H1 (cell line): ENCODE results near the gene SLC1A2. TPM values are rescaled to one million over a fixed set of nuclear protein-coding genes. Genes with fewer than 3 reads are reported as not detected.

ENCODE experiments used
- CTCF ChIA-PET: fragments of 300-600 bp; sonication (Branson Sonifier 250); formaldehyde crosslinking; loops from one replicate; lab custom pipeline; 2021; ENCODE audit not compliant: partially characterized antibody; lab: Charles Lee
- POLR2A ChIA-PET: fragments of 300-600 bp; sonication (Branson Sonifier 250); formaldehyde crosslinking; loops from one replicate; lab custom pipeline; 2021; ENCODE audit warnings: inconsistent platforms; ENCODE audit not compliant: partially characterized antibody; lab: Charles Lee
- DNase-seq, 2 experiments: peaks; one replicate each; pipeline versions ENCODE4 v3.0.0 to v3.0.0-alpha.2; 2010 to 2022; ENCODE audit warnings: low spot score in 2 of 2, low read depth in 1 of 2, mixed read lengths in 1 of 2
- FAIRE-seq: peaks from 2 replicates; lab custom pipeline; 2011; peaks lifted over from hg19 to GRCh38; lab: Jason Lieb, UNC
- H2AFZ ChIP-seq: 2 replicates; pipeline ENCODE4 v1.8.1; 2012; ENCODE audit warnings: low read length, inconsistent platforms
- H2AK5ac ChIP-seq: 2 replicates; pipeline ENCODE4 v1.6.1; 2013; ENCODE audit warnings: low read depth, low read length
- H2BK120ac ChIP-seq: replicated peaks from 2 replicates; pipeline ENCODE3; 2013; ENCODE audit warnings: low read depth, low read length, inconsistent platforms
- H2BK12ac ChIP-seq: 2 replicates; pipeline ENCODE4 v1.6.1; 2013; ENCODE audit warnings: low read depth, low read length
- H2BK15ac ChIP-seq: 2 replicates; pipeline ENCODE4 v1.6.1; 2013; ENCODE audit warnings: low read length
- H2BK20ac ChIP-seq: 2 replicates; pipeline ENCODE4 v1.6.1; 2013; ENCODE audit warnings: low read length
- H2BK5ac ChIP-seq: 2 replicates; pipeline ENCODE4 v1.6.1; 2013; ENCODE audit warnings: low read depth, low read length
- H3K14ac ChIP-seq: 2 replicates; pipeline ENCODE4 v1.6.1; 2013; ENCODE audit warnings: inconsistent platforms; ENCODE audit not compliant: insufficient read length
- H3K18ac ChIP-seq: 2 replicates; pipeline ENCODE4 v1.6.1; 2013; ENCODE audit warnings: low read length; ENCODE audit errors: extremely low read depth
- H3K23ac ChIP-seq: 2 replicates; pipeline ENCODE4 v1.6.1; 2013; ENCODE audit warnings: inconsistent platforms; ENCODE audit not compliant: insufficient read length
- H3K23me2 ChIP-seq: 2 replicates; pipeline ENCODE4 v1.6.1; 2013; ENCODE audit warnings: low read depth, low read length
- H3K27ac ChIP-seq: 2 replicates; pipeline ENCODE4 v1.6.1; 2011; ENCODE audit warnings: low read depth, low read length, inconsistent platforms
- H3K27me3 ChIP-seq, 4 experiments: replicated peaks in 1 of 4; 1 replicate in 1 of 4; 2 replicates in 3 of 4; pipeline versions ENCODE4 v1.6.1 to v1.8.1; 2011 to 2013; ENCODE audit warnings: low read length in 3 of 4, mild to moderate bottlenecking in 3 of 4, inconsistent platforms in 2 of 4, mixed read lengths in 2 of 4, moderate library complexity in 1 of 4; ENCODE audit not compliant: control insufficient read depth in 3 of 4, insufficient read depth in 3 of 4; ENCODE audit errors: extremely low read depth in 1 of 4
- H3K36me3 ChIP-seq, 4 experiments: 2 replicates each; pipeline versions ENCODE4 v1.6.1 to v1.8.1; 2011 to 2013; ENCODE audit warnings: mild to moderate bottlenecking in 4 of 4, low read length in 3 of 4, moderate library complexity in 2 of 4, control low read depth in 1 of 4, inconsistent platforms in 1 of 4; ENCODE audit not compliant: insufficient read depth in 4 of 4, control insufficient read depth in 2 of 4
- H3K4ac ChIP-seq: replicated peaks from 2 replicates; pipeline ENCODE3; 2013; ENCODE audit warnings: low read length, low read depth, mixed read lengths, inconsistent platforms; ENCODE audit not compliant: insufficient read length
- H3K4me1 ChIP-seq, 4 experiments: replicated peaks in 1 of 4; 1 replicate in 1 of 4; 2 replicates in 3 of 4; pipeline versions ENCODE4 v1.6.1 to v1.8.1; 2011 to 2013; ENCODE audit warnings: low read length in 3 of 4, inconsistent platforms in 2 of 4, mixed read lengths in 1 of 4; ENCODE audit not compliant: insufficient read depth in 4 of 4, control insufficient read depth in 3 of 4
- H3K4me2 ChIP-seq, 2 experiments: 2 replicates each; pipeline versions ENCODE4 v1.6.1 to v1.8.1; 2011 to 2013; ENCODE audit warnings: low read depth in 2 of 2, low read length in 2 of 2, control low read depth in 1 of 2, inconsistent platforms in 1 of 2, mild to moderate bottlenecking in 1 of 2; ENCODE audit not compliant: insufficient read depth in 1 of 2
- H3K4me3 ChIP-seq, 4 experiments: fragments of 200-600, 300-600 bp in 1 of 4; sonication (generic), shearing (Covaris generic), sonication (Bioruptor Twin) in 1 of 4; 2 replicates each; pipeline versions ENCODE4 v1.5.1 to v1.8.1; 2011 to 2016; ENCODE audit warnings: low read length in 4 of 4, low read depth in 3 of 4, control low read depth in 2 of 4, inconsistent platforms in 2 of 4, mild to moderate bottlenecking in 2 of 4, mixed read lengths in 1 of 4, moderate library complexity in 1 of 4; ENCODE audit not compliant: insufficient read depth in 2 of 4; ENCODE audit errors: extremely low read depth in 1 of 4
- H3K56ac ChIP-seq: replicated peaks from 2 replicates; pipeline ENCODE3; 2013; ENCODE audit warnings: low read depth, mild to moderate bottlenecking, mixed read lengths, low read length, inconsistent platforms; ENCODE audit not compliant: insufficient read length
- H3K79me1 ChIP-seq: 2 replicates; pipeline ENCODE4 v1.6.1; 2013; ENCODE audit warnings: low read depth, low read length, control low read depth
- H3K79me2 ChIP-seq, 2 experiments: 2 replicates each; pipeline versions ENCODE4 v1.6.1 to v1.8.1; 2012 to 2013; ENCODE audit warnings: low read length in 2 of 2, mild to moderate bottlenecking in 2 of 2, inconsistent platforms in 1 of 2; ENCODE audit not compliant: insufficient read depth in 2 of 2, control insufficient read depth in 1 of 2
- H3K9ac ChIP-seq, 4 experiments: replicated peaks in 1 of 4; 1 replicate in 1 of 4; 2 replicates in 3 of 4; pipeline versions ENCODE4 v1.6.1 to v1.8.1; 2011 to 2013; ENCODE audit warnings: low read depth in 3 of 4, low read length in 3 of 4, control low read depth in 2 of 4, mild to moderate bottlenecking in 2 of 4, moderate library complexity in 2 of 4, inconsistent platforms in 1 of 4; ENCODE audit errors: extremely low read depth in 1 of 4
- H3K9me3 ChIP-seq, 2 experiments: 2 replicates each; pipeline versions ENCODE4 v1.6.1 to v1.8.1; 2012 to 2013; ENCODE audit warnings: mild to moderate bottlenecking in 2 of 2, moderate library complexity in 2 of 2, control low read depth in 1 of 2, inconsistent platforms in 1 of 2, low read depth in 1 of 2, low read length in 1 of 2, mixed read lengths in 1 of 2; ENCODE audit not compliant: insufficient read depth in 2 of 2
- H4K20me1 ChIP-seq, 2 experiments: replicated peaks in 1 of 2; 2 replicates each; pipeline versions ENCODE3 to v1.8.1; 2011 to 2013; ENCODE audit warnings: inconsistent platforms in 2 of 2, low read length in 2 of 2, mild to moderate bottlenecking in 1 of 2; ENCODE audit not compliant: insufficient read depth in 2 of 2, control insufficient read depth in 1 of 2
- H4K5ac ChIP-seq: 2 replicates; pipeline ENCODE4 v1.6.1; 2013; ENCODE audit warnings: low read length, low read depth, mixed read lengths, inconsistent platforms; ENCODE audit not compliant: insufficient read length
- H4K8ac ChIP-seq: 2 replicates; pipeline ENCODE4 v1.8.0; 2013; ENCODE audit warnings: mild to moderate bottlenecking, moderate library complexity, low read length, inconsistent platforms; ENCODE audit not compliant: insufficient read depth; ENCODE audit errors: extremely low read depth
- H4K91ac ChIP-seq: replicated peaks from 2 replicates; pipeline ENCODE3; 2013; ENCODE audit warnings: low read length, mixed read lengths, inconsistent platforms; ENCODE audit not compliant: insufficient read length
- BCL11A ChIP-seq, 2 experiments: IDR thresholded peaks; one replicate each; pipeline ENCODE4 v1.6.1; 2011; ENCODE audit warnings: low read depth in 2 of 2, low read length in 2 of 2, mild to moderate bottlenecking in 2 of 2
- BRCA1 ChIP-seq: IDR thresholded peaks from 2 replicates; pipeline ENCODE4 v1.6.1; 2012; ENCODE audit warnings: low read depth, low read length, improper control_type of control experiment
- NANOG ChIP-seq: IDR thresholded peaks from 2 replicates; pipeline ENCODE4 v1.6.1; 2011; ENCODE audit warnings: low read length, low read depth, mild to moderate bottlenecking, inconsistent platforms; ENCODE audit not compliant: insufficient read depth, poor library complexity, severe bottlenecking
- POLR2A ChIP-seq, 2 experiments: IDR thresholded peaks; 1 replicate in 1 of 2; 2 replicates in 1 of 2; pipeline ENCODE4 v1.6.1; 2011; ENCODE audit warnings: low read depth in 2 of 2, low read length in 2 of 2, mild to moderate bottlenecking in 2 of 2; ENCODE audit errors: control extremely low read depth in 1 of 2
- SIN3A ChIP-seq, 2 experiments: IDR thresholded peaks in 1 of 2; conservative IDR thresholded peaks in 1 of 2; 2 replicates each; pipeline ENCODE4 v1.6.1; 2011 to 2012; ENCODE audit warnings: low read length in 2 of 2, improper control_type of control experiment in 1 of 2, low read depth in 1 of 2, mild to moderate bottlenecking in 1 of 2
- SIX5 ChIP-seq: IDR thresholded peaks from 2 replicates; pipeline ENCODE4 v1.6.1; 2011; ENCODE audit warnings: mild to moderate bottlenecking, low read depth, low read length
- SRF ChIP-seq: IDR thresholded peaks from 2 replicates; pipeline ENCODE4 v1.6.1; 2011; ENCODE audit warnings: mild to moderate bottlenecking, low read depth, low read length, moderate library complexity
- TAF7 ChIP-seq: optimal IDR thresholded peaks from 2 replicates; pipeline ENCODE3; 2011; ENCODE audit warnings: low read depth, mild to moderate bottlenecking, inconsistent platforms, low read length, moderate library complexity, borderline replicate concordance
- WGBS, 2 experiments: shearing (Covaris generic) in 1 of 2; methylation state at CpG; one replicate each; pipeline versions ENCODE4 v1.1.6 to v1.1.7; 2013 to 2015; ENCODE audit warnings: low lambda C conversion rate in 2 of 2, mixed read lengths in 2 of 2, inconsistent platforms in 1 of 2, low coverage in 1 of 2, missing lambda C conversion rate in 1 of 2; ENCODE audit not compliant: insufficient replicate concordance in 2 of 2, insufficient coverage in 1 of 2, insufficient read length in 1 of 2; ENCODE audit errors: extremely low coverage in 1 of 2, missing lambda C conversion rate in 1 of 2; 5-methylcytosine and 5-hydroxymethylcytosine counted together
- polyA plus RNA-seq, 7 experiments: library from polyadenylated mRNA; depleted of rRNA in 3 of 7; stranded (reverse) in 5 of 7; unstranded in 2 of 7; fragments of >200 nt in 5 of 7; fragments of 200-250 nt in 2 of 7; gene quantifications; 1 replicate in 5 of 7; 2 replicates in 1 of 7; 4 replicates in 1 of 7; pipeline versions ENCODE4 v1.2.1 to v1.2.3, GENCODE V29; 2011 to 2013; ENCODE audit warnings: missing spikeins in 2 of 7, mixed read lengths in 2 of 7
- total RNA-seq: library from RNA; stranded (reverse); fragmentation: NEBNext Ultra II Directional; extraction: Animal tissue kit (Norgen Biotek cat#: 25700); gene quantifications from 2 replicates; pipeline ENCODE4 v1.2.1, GENCODE V29; 2021
- TF ChIP-seq, protein P1 (sequence below): IDR thresholded peaks from 2 replicates; pipeline ENCODE4 v1.6.1; 2012; ENCODE audit warnings: low read length, inconsistent platforms
- TF ChIP-seq, protein P2 (sequence below): IDR thresholded peaks from 2 replicates; pipeline ENCODE4 v1.6.1; 2012; ENCODE audit warnings: inconsistent platforms

Gene SLC1A2
- total and polyA plus RNA-seq, 2 of the 8 experiments (the other 6 are each of a cell fraction or from before 2014, with no cell fraction given): 0.57 to 1.2 TPM

DNA sequence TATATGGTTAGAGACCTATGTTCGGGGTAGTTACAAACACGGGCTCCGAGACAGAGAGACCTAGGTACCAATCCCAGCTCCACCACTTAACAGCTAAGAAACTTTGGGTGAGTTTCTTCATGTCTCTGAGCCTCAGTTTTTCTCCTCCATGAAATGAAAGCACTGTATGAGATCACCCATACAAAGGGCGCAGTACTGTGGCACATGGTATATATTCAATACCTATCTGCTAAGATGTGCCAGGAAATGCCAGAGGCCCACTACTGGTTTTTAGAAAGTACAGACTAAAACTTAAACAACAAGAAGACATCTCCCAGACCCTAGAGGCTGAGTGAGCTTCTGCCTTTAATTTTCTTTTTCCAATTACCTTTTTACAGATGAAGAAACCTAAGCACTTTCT, 69.5 kb downstream of the SLC1A2 start:
- H3K9me3 ChIP-seq: no peaks in the 10 kb centered on the region
- ChIA-PET CTCF (interaction anchor here (0.7 to 1.7 kb wide), 3 partner anchors 12 to 424 kb away, joined by 3 to 5 read pairs (median 3); no protein-coding TSS in a partner anchor), POLR2A (no interaction called here)
- H3K23ac ChIP-seq: no peak overlapping the region
- H3K4me2 ChIP-seq: no peak overlapping the region
- TF ChIP-seq SIX5 (no peak), SRF (no peak), BCL11A (IDR thresholded peaks at IDR 0.05; ENCODE audit: low read depth in 2 of 2, low read length in 2 of 2) (no peak), NANOG (no peak), BRCA1 (no peak), SIN3A (conservative IDR thresholded peaks at IDR 0.05 in 1 of 2, IDR thresholded peaks at IDR 0.05 in 1 of 2; ENCODE audit: low read depth in 1 of 2, low read length in 2 of 2) (no peak), POLR2A (IDR thresholded peaks at IDR 0.05; ENCODE audit: control extremely low read depth in 1 of 2, low read depth in 2 of 2, low read length in 2 of 2) (no peak), TAF7 (no peak)
- TF ChIP-seq, protein P1, sequence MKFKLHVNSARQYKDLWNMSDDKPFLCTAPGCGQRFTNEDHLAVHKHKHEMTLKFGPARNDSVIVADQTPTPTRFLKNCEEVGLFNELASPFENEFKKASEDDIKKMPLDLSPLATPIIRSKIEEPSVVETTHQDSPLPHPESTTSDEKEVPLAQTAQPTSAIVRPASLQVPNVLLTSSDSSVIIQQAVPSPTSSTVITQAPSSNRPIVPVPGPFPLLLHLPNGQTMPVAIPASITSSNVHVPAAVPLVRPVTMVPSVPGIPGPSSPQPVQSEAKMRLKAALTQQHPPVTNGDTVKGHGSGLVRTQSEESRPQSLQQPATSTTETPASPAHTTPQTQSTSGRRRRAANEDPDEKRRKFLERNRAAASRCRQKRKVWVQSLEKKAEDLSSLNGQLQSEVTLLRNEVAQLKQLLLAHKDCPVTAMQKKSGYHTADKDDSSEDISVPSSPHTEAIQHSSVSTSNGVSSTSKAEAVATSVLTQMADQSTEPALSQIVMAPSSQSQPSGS: no peak
- TF ChIP-seq, protein P2, sequence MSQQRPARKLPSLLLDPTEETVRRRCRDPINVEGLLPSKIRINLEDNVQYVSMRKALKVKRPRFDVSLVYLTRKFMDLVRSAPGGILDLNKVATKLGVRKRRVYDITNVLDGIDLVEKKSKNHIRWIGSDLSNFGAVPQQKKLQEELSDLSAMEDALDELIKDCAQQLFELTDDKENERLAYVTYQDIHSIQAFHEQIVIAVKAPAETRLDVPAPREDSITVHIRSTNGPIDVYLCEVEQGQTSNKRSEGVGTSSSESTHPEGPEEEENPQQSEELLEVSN: no peak
- peaks cover 0 to 2% (median 0%) of the 10 kb centered on the region in 4 experiments; a peak in 1 of 7 replicates for H3K4me1 ChIP-seq
- H3K4ac ChIP-seq: no peak overlapping the region
- no peak overlapping the region for H4K5ac ChIP-seq
- H2BK20ac ChIP-seq: no peak overlapping the region
- no peaks in the 10 kb centered on the region for H3K79me2 ChIP-seq
- no peak overlapping the region for H3K4me3 ChIP-seq
- H3K14ac ChIP-seq: no peak overlapping the region
- no peak for FAIRE-seq
- H3K36me3 ChIP-seq: no peaks in the 10 kb centered on the region
- no peak overlapping the region for H4K91ac ChIP-seq
- H3K27ac ChIP-seq: no peak overlapping the region
- no peak overlapping the region for H4K8ac ChIP-seq
- DNase-seq: no peak
- no peak overlapping the region for H2BK120ac ChIP-seq
- 84% methylated on average over 4 of the region's 4 CpGs; no CpG with 5 or more reads in 1 of the 2 experiments for WGBS, 2 experiments
- no peak overlapping the region for H2BK15ac ChIP-seq
- no peaks in the 10 kb centered on the region for H3K79me1 ChIP-seq
- no peak overlapping the region for H2BK5ac ChIP-seq
- no peak overlapping the region for H2AFZ ChIP-seq
- no peak overlapping the region for H3K56ac ChIP-seq
- H2AK5ac ChIP-seq: no peak overlapping the region
- no peaks in the 10 kb centered on the region for H4K20me1 ChIP-seq
- no peak overlapping the region for H3K9ac ChIP-seq
- no peak overlapping the region for H3K18ac ChIP-seq
- H3K27me3 ChIP-seq: peaks cover 0 to 7% (median 2%) of the 10 kb centered on the region in 4 experiments; a peak in 4 of 7 replicates
- no peak overlapping the region for H2BK12ac ChIP-seq
- no peaks in the 10 kb centered on the region for H3K23me2 ChIP-seq
